DOHH2 (cell line): ENCODE data around the gene NUP93.

Experiments
- H3F3A ChIP-seq: fragments of 200-600 bp; sonication (generic), shearing (Covaris generic); 2 replicates; pipeline ENCODE4 v1.6.0; 2016; ENCODE audit warnings: antibody characterized with exemption, mild to moderate bottlenecking; ENCODE audit not compliant: control insufficient read depth, insufficient read depth
- H3K27ac ChIP-seq: fragments of 200-600 bp; sonication (generic); 2 replicates; pipeline ENCODE4 v1.5.1; 2014; ENCODE audit warnings: low read depth, mild to moderate bottlenecking, low read length, moderate library complexity
- H3K27me3 ChIP-seq: fragments of 200-600 bp; sonication (generic); 2 replicates; pipeline ENCODE4 v1.6.1; 2014; ENCODE audit warnings: mild to moderate bottlenecking, low read length, mixed read lengths; ENCODE audit not compliant: control insufficient read depth
- H3K36me3 ChIP-seq: fragments of 200-600 bp; sonication (generic); 2 replicates; pipeline ENCODE4 v1.6.1; 2014; ENCODE audit warnings: mild to moderate bottlenecking, low read length, moderate library complexity, mixed read lengths; ENCODE audit not compliant: control insufficient read depth
- H3K4me1 ChIP-seq: fragments of 200-600 bp; sonication (generic); 2 replicates; pipeline ENCODE4 v1.6.1; 2014; ENCODE audit warnings: mild to moderate bottlenecking, low read length, mixed read lengths; ENCODE audit not compliant: control insufficient read depth
- H3K4me2 ChIP-seq: fragments of 200-600 bp; sonication (generic); 2 replicates; pipeline ENCODE4 v1.6.0; 2014; ENCODE audit warnings: mild to moderate bottlenecking, low read length, moderate library complexity
- H3K4me3 ChIP-seq: fragments of 200-600 bp; sonication (generic); 2 replicates; pipeline ENCODE4 v1.5.1; 2014; ENCODE audit warnings: mild to moderate bottlenecking, low read length, mixed read lengths
- H3K79me2 ChIP-seq: fragments of 200-600 bp; sonication (generic); 2 replicates; pipeline ENCODE4 v1.6.1; 2014; ENCODE audit warnings: mild to moderate bottlenecking, low read length, mixed read lengths; ENCODE audit not compliant: control insufficient read depth
- H3K9me2 ChIP-seq: fragments of 200-600 bp; sonication (generic); replicated peaks from 2 replicates; pipeline ENCODE4 v1.6.1; 2014; ENCODE audit warnings: mild to moderate bottlenecking, low read length, mixed read lengths; ENCODE audit not compliant: control insufficient read depth
- H3K9me3 ChIP-seq: fragments of 200-600 bp; sonication (generic); 2 replicates; pipeline ENCODE4 v1.6.1; 2014; ENCODE audit warnings: antibody characterized with exemption, low read length, mixed read lengths; ENCODE audit not compliant: control insufficient read depth, insufficient read depth
- H4K20me1 ChIP-seq: fragments of 200-600 bp; sonication (generic); 2 replicates; pipeline ENCODE4 v1.6.0; 2014; ENCODE audit warnings: low read depth, mild to moderate bottlenecking, antibody characterized with exemption, low read length, moderate library complexity; ENCODE audit not compliant: control insufficient read depth, insufficient read depth
- EZH2phosphoT487 ChIP-seq: fragments of 200-600 bp; sonication (generic); IDR thresholded peaks from 2 replicates; pipeline ENCODE4 v1.6.1; 2017; ENCODE audit warnings: borderline replicate concordance, mild to moderate bottlenecking, antibody characterized with exemption, low read length, moderate library complexity, mixed read lengths
- TF ChIP-seq, protein P1 (sequence below): fragments of 200-600 bp; sonication (generic); IDR thresholded peaks from one replicate; pipeline ENCODE4 v1.5.1; 2014; ENCODE audit warnings: antibody characterized with exemption, mild to moderate bottlenecking, low read depth, low read length; ENCODE audit not compliant: poor library complexity, severe bottlenecking

The NUP93 gene

DNA sequence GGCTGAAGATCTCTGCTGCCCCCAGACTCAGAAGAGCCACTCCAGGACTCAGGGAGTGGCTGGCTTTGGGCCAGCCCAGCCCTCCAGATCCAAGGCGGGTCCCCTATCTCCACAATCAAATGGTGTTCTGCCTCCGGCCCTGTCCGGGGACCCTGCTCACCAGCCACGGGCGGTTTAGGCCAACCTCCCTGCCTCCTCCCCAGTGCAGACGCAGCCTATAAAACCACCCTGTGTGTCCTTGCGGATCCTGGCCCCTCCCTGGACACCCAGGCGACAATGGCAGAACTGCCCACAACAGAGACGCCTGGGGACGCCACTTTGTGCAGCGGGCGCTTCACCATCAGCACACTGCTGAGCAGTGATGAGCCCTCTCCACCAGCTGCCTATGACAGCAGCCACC, 135.0 kb downstream of the NUP93 start, which contains the start of gene SLC12A3:
Gene SLC12A3, plus strand, starts transcription at position 248 of the 400 bp plus-strand sequence. Its CDS starts 29 bp downstream, at position 277.
- no peaks in the 10 kb centered on the region for H3K9me2 ChIP-seq
- no peak within 1 kb of the TSS for H3K27ac ChIP-seq
- no peaks in the 10 kb centered on the region for H3K9me3 ChIP-seq
- TF ChIP-seq, protein P1, sequence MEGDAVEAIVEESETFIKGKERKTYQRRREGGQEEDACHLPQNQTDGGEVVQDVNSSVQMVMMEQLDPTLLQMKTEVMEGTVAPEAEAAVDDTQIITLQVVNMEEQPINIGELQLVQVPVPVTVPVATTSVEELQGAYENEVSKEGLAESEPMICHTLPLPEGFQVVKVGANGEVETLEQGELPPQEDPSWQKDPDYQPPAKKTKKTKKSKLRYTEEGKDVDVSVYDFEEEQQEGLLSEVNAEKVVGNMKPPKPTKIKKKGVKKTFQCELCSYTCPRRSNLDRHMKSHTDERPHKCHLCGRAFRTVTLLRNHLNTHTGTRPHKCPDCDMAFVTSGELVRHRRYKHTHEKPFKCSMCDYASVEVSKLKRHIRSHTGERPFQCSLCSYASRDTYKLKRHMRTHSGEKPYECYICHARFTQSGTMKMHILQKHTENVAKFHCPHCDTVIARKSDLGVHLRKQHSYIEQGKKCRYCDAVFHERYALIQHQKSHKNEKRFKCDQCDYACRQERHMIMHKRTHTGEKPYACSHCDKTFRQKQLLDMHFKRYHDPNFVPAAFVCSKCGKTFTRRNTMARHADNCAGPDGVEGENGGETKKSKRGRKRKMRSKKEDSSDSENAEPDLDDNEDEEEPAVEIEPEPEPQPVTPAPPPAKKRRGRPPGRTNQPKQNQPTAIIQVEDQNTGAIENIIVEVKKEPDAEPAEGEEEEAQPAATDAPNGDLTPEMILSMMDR: no peak
- TF ChIP-seq EZH2phosphoT487: no peak
- H3K4me2 ChIP-seq: no peak within 1 kb of the TSS
- peaks cover 30% of the 10 kb centered on the region for H3K4me1 ChIP-seq
- no peaks in the 10 kb centered on the region for H3K36me3 ChIP-seq
- no peaks in the 10 kb centered on the region for H4K20me1 ChIP-seq
- H3K27me3 ChIP-seq: no peaks in the 10 kb centered on the region
- H3K4me3 ChIP-seq: no peak within 1 kb of the TSS
- peaks cover 5% of the 10 kb centered on the region; the same call in 1 of the 2 replicates for H3F3A ChIP-seq
- H3K79me2 ChIP-seq: no peaks in the 10 kb centered on the region

DNA sequence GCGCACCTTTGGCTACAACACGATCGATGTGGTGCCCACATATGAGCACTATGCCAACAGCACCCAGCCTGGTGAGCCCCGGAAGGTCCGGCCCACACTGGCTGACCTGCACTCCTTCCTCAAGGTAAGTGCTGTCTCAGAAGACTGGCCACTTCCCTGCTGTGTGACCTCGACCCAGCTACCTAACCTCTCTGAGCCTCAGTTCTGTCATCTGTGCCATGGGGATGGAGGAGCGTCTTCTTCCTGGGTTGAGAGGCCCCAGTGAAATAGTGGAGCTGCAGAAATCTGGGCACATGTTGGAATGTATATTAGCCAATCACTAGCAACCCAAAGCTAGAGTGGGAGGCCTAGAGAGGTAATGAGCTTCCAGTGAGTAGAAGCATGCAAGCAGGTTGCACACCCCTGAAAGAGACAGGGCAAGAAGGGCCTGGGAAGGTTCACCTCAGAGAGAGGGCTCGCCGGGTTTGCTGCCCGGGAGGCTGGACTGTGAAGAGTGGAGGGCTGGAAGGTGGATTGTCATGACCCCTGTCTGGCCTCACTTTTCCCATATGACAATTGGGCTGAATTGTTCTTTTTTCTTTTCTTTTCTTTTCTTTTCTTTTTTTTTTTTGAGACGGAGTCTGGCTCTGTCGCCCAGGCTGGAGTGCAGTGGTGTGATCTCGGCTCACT, 135.6 kb downstream of the NUP93 start:
- Histone ChIP-seq H4K20me1 (no peaks in the 10 kb centered on the region), H3K27me3 (no peaks in the 10 kb centered on the region), H3K36me3 (no peaks in the 10 kb centered on the region), H3F3A (peaks cover 5% of the 10 kb centered on the region; the same call in 1 of the 2 replicates), H3K79me2 (no peaks in the 10 kb centered on the region), H3K9me2 (no peaks in the 10 kb centered on the region), H3K4me2 (no peak overlapping the region), H3K9me3 (no peaks in the 10 kb centered on the region), H3K27ac (no peak overlapping the region), H3K4me3 (no peak overlapping the region), H3K4me1 (peaks cover 29% of the 10 kb centered on the region)
- no peak for TF ChIP-seq EZH2phosphoT487
- TF ChIP-seq, protein P1: no peak

- Histone ChIP-seq H3K79me2 (no peaks in the 10 kb centered on the region), H3K9me2 (no peaks in the 10 kb centered on the region), H3F3A (no peaks in the 10 kb centered on the region), H3K4me3 (no peak overlapping the region), H3K4me2 (no peak overlapping the region), H3K4me1 (peaks cover 18% of the 10 kb centered on the region), H3K27me3 (no peaks in the 10 kb centered on the region), H3K9me3 (no peaks in the 10 kb centered on the region), H3K36me3 (no peaks in the 10 kb centered on the region), H4K20me1 (no peaks in the 10 kb centered on the region), H3K27ac (no peak overlapping the region)
- TF ChIP-seq, protein P1: peak; percentile 84
- TF ChIP-seq EZH2phosphoT487: no peak
Observed at GRCh38 chr16:56866955-56867830, 137.3 kb downstream of the NUP93 start.
